IMR-90 (cell line): ENCODE data around the gene VOPP1.

Experiments
- BHLHE40 ChIP-seq: fragments of 150-350 bp; IDR thresholded peaks from 2 replicates; pipeline ENCODE4 v1.6.1; 2016; ENCODE audit warnings: mild to moderate bottlenecking, low read depth, low read length
- CEBPB ChIP-seq: IDR thresholded peaks from 2 replicates; pipeline ENCODE4 v1.6.1; 2012; ENCODE audit warnings: low read depth, low read length, improper control_type of control experiment
- CHD1 ChIP-seq: IDR thresholded peaks from 2 replicates; pipeline ENCODE4 v1.6.1; 2012; ENCODE audit warnings: low read depth, low read length, improper control_type of control experiment
- CTCF ChIP-seq: conservative IDR thresholded peaks from 2 replicates; pipeline ENCODE4 v1.5.1; 2012; ENCODE audit warnings: mild to moderate bottlenecking, low read depth, low read length, improper control_type of control experiment
- ELK1 ChIP-seq: fragments of 150-350 bp; IDR thresholded peaks from 2 replicates; pipeline ENCODE4 v1.6.1; 2016; ENCODE audit warnings: low read depth, mild to moderate bottlenecking, low read length, moderate library complexity, borderline replicate concordance
- FOS ChIP-seq: fragments of 150-350 bp; IDR thresholded peaks from 2 replicates; pipeline ENCODE4 v1.6.1; 2016; ENCODE audit warnings: low read depth, low read length
- MAZ ChIP-seq: IDR thresholded peaks from 2 replicates; pipeline ENCODE4 v1.6.1; 2012; ENCODE audit warnings: low read depth, mild to moderate bottlenecking, low read length, improper control_type of control experiment, moderate library complexity, borderline replicate concordance
- MXI1 ChIP-seq: IDR thresholded peaks from 2 replicates; pipeline ENCODE4 v1.6.1; 2012; ENCODE audit warnings: low read depth, mild to moderate bottlenecking, low read length, moderate library complexity, borderline replicate concordance
- POLR2A ChIP-seq: IDR thresholded peaks from 2 replicates; pipeline ENCODE4 v1.6.1; 2012; ENCODE audit warnings: mild to moderate bottlenecking, low read depth, low read length
- RAD21 ChIP-seq: IDR thresholded peaks from 2 replicates; pipeline ENCODE4 v1.6.1; 2012; ENCODE audit warnings: low read length, improper control_type of control experiment
- SMC3 ChIP-seq: fragments of 150-350 bp; IDR thresholded peaks from 2 replicates; pipeline ENCODE4 v1.6.1; 2016; ENCODE audit warnings: low read depth, mild to moderate bottlenecking, antibody characterized with exemption, low read length, moderate library complexity
- USF2 ChIP-seq: fragments of 150-350 bp; IDR thresholded peaks from 2 replicates; pipeline ENCODE4 v1.6.1; 2017; ENCODE audit warnings: mild to moderate bottlenecking, antibody characterized with exemption, low read length, low read depth

- TF ChIP-seq CTCF: no peak
- no peak for TF ChIP-seq USF2
- no peak for TF ChIP-seq FOS
- TF ChIP-seq POLR2A: no peak
- TF ChIP-seq CHD1: no peak
- no peak for TF ChIP-seq SMC3
- no peak for TF ChIP-seq RAD21
- TF ChIP-seq CEBPB: no peak
- no peak for TF ChIP-seq MXI1
- no peak for TF ChIP-seq BHLHE40
- TF ChIP-seq MAZ: no peak
- no peak for TF ChIP-seq ELK1
Observed at GRCh38 chr7:55494951-55495350, 77.4 kb downstream of the VOPP1 start.
